Breast epithelium (tissue), 4 donors: ENCODE measurements around the gene PTPN18. TPM values are rescaled to one million over a fixed set of nuclear protein-coding genes. Genes with fewer than 3 reads are reported as not detected.

Experiments used
- DNase-seq, 2 donors: peaks; one replicate each; pipeline ENCODE4 v3.0.0-alpha.2; 2019; ENCODE audit warnings: low spot score in 2 of 2
- H3K27ac ChIP-seq, 2 donors: fragments of 200-600 bp; sonication (generic) in 1 of 2; one replicate each; pipeline ENCODE4 v1.5.1; 2016 to 2019; ENCODE audit warnings: mild to moderate bottlenecking in 1 of 2
- H3K27me3 ChIP-seq, 2 donors: fragments of 200-600 bp; sonication (generic) in 1 of 2; one replicate each; pipeline versions ENCODE4 v1.5.1 to v1.6.0; 2017 to 2019; ENCODE audit warnings: control low read depth in 1 of 2, mild to moderate bottlenecking in 1 of 2
- H3K36me3 ChIP-seq: fragments of 200-600 bp; one replicate; pipeline ENCODE4 v1.5.1; 2019
- H3K4me1 ChIP-seq, 2 donors: fragments of 200-600 bp; sonication (generic); one replicate each; pipeline ENCODE4 v1.5.1; 2016 to 2019; ENCODE audit warnings: control low read depth in 1 of 2
- H3K4me3 ChIP-seq, 3 donors: fragments of 200-600 bp; sonication (generic); 1 replicate in 2 of 3; 2 replicates in 1 of 3; pipeline ENCODE4 v1.5.1; 2016 to 2019; ENCODE audit warnings: mild to moderate bottlenecking in 3 of 3, moderate library complexity in 2 of 3
- H3K9me3 ChIP-seq, 2 donors: fragments of 200-600 bp; sonication (generic) in 1 of 2; one replicate each; pipeline ENCODE4 v1.5.1; 2016 to 2019; ENCODE audit warnings: control low read depth in 1 of 2
- POLR2A ChIP-seq: fragments of 450-650 bp; IDR thresholded peaks from one replicate; pipeline ENCODE4 v1.6.1; 2016; ENCODE audit warnings: antibody characterized with exemption, mild to moderate bottlenecking, moderate library complexity
- POLR2AphosphoS5 ChIP-seq, 3 donors: sonication (generic); formaldehyde crosslinking; IDR thresholded peaks; one replicate each; pipeline ENCODE4 v1.6.1; 2017; ENCODE audit warnings: antibody characterized with exemption in 3 of 3
- intact Hi-C: fragments of 100-400 bp; cut with DNase I; formaldehyde crosslinking; loops from one replicate; pipeline ENCODE4 v1.15.1; 2023; ENCODE audit warnings: low total_unique reads
- total RNA-seq, 3 donors: library from RNA; depleted of rRNA; stranded (reverse); fragments of >200 nt; gene quantifications; one replicate each; pipeline ENCODE4 v1.1.0, GENCODE V29; 2016
- TF ChIP-seq, protein P1 (sequence below), 3 donors: fragments of 450-650 bp; IDR thresholded peaks; one replicate each; pipeline ENCODE4 v1.5.1; 2016 to 2017; ENCODE audit warnings: antibody characterized with exemption in 3 of 3, mild to moderate bottlenecking in 3 of 3, moderate library complexity in 3 of 3

The PTPN18 gene
- total RNA-seq, 3 donors from 2014 or later, result 50.8 to 77.1 (median 54.3) TPM

DNA sequence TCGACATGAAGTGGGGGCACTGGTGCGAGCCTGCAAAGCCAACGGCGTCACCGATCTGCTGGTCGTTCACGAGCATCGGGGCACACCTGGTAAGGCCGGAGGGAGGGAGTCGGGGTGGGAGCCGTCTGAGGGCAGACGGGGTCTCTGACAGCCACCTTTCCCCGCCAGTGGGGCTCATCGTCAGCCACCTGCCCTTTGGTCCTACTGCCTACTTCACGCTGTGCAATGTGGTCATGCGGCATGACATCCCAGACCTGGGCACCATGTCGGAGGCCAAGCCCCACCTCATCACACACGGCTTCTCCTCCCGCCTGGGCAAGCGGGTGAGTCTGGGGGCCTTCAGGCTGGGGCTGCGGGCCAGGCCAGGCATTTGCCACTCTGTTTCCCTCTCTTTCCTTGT, 10.2 kb upstream of the PTPN18 start:
- TF ChIP-seq POLR2AphosphoS5 (IDR thresholded peaks at IDR 0.05), result no peak
- TF ChIP-seq POLR2A, result no peak
- TF ChIP-seq, protein P1, sequence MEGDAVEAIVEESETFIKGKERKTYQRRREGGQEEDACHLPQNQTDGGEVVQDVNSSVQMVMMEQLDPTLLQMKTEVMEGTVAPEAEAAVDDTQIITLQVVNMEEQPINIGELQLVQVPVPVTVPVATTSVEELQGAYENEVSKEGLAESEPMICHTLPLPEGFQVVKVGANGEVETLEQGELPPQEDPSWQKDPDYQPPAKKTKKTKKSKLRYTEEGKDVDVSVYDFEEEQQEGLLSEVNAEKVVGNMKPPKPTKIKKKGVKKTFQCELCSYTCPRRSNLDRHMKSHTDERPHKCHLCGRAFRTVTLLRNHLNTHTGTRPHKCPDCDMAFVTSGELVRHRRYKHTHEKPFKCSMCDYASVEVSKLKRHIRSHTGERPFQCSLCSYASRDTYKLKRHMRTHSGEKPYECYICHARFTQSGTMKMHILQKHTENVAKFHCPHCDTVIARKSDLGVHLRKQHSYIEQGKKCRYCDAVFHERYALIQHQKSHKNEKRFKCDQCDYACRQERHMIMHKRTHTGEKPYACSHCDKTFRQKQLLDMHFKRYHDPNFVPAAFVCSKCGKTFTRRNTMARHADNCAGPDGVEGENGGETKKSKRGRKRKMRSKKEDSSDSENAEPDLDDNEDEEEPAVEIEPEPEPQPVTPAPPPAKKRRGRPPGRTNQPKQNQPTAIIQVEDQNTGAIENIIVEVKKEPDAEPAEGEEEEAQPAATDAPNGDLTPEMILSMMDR (IDR thresholded peaks at IDR 0.05), result no peak
- Histone ChIP-seq H3K4me3 (no peak overlapping the region), H3K4me1 (peaks cover 0 to 7% of the 10 kb centered on the region in 2 donors), H3K9me3 (no peaks in the 10 kb centered on the region), H3K27me3 (no peaks in the 10 kb centered on the region), H3K27ac (no peak overlapping the region), H3K36me3 (peaks cover 10% of the 10 kb centered on the region)
- intact Hi-C loops, result no loop called here
- DNase-seq, result no peak

DNA sequence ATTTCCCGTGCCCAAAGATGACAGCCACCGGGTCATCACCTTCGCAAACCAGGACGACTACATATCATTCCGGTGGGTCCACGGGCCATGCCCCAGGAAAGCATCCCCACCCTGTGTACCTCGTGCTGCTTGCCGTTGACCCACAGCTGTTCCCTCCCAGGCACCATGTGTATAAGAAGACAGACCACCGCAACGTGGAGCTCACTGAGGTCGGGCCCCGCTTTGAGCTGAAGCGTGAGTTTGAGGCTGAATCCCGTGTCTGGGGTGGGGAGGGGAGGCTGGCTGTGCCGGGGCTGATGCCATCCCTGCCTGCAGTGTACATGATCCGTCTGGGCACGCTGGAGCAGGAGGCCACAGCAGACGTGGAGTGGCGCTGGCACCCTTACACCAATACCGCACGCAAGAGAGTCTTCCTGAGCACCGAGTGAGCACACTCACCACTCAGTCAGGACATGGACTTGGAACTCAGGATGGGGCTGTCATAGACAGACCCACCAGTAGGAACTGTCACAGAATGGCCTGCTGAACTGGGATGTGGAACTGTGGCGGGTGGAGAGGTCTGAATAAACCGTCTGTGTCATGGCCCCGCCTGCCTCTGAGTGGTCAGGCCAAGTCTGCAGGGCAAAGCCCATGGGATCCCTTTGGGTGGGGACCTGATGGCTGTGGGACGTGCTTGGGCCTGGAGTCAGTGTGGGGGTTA, 9.7 kb upstream of the PTPN18 start:
- no peak for DNase-seq
- intact Hi-C loops, result no loop called here
- TF ChIP-seq, protein P1 (IDR thresholded peaks at IDR 0.05), result no peak
- TF ChIP-seq POLR2A (no peak), POLR2AphosphoS5 (IDR thresholded peaks at IDR 0.05) (no peak)
- no peaks in the 10 kb centered on the region for H3K27me3 ChIP-seq
- H3K9me3 ChIP-seq, result no peaks in the 10 kb centered on the region
- no peak overlapping the region for H3K27ac ChIP-seq
- peaks cover 10% of the 10 kb centered on the region for H3K36me3 ChIP-seq
- peaks cover 0 to 7% of the 10 kb centered on the region in 2 donors for H3K4me1 ChIP-seq
- H3K4me3 ChIP-seq, result no peak overlapping the region

DNA sequence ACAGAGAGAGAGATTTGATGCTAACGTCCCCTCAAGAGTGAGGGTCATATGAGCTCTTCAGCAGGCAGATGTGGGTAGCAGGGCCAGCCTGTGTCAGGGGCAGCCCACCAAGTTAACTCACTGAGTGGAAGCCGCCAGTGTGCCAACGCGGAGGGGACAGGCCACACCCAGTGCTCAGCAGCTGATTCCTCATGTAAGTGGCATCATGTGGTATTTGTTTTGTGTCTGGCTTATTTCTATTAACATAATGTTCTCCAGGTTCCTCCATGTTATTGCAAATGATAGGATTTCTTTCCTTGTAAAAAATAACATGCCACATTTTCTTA, 9.2 kb upstream of the PTPN18 start:
- no peaks in the 10 kb centered on the region for H3K9me3 ChIP-seq
- intact Hi-C loops, result no loop called here
- DNase-seq, result no peak
- no peak overlapping the region for H3K27ac ChIP-seq
- peaks cover 10% of the 10 kb centered on the region for H3K36me3 ChIP-seq
- H3K4me1 ChIP-seq, result peaks cover 0 to 7% of the 10 kb centered on the region in 2 donors
- TF ChIP-seq POLR2AphosphoS5 (IDR thresholded peaks at IDR 0.05), result no peak
- TF ChIP-seq, protein P1 (IDR thresholded peaks at IDR 0.05), result no peak
- TF ChIP-seq POLR2A, result no peak
- no peaks in the 10 kb centered on the region for H3K27me3 ChIP-seq
- no peak overlapping the region for H3K4me3 ChIP-seq

DNA sequence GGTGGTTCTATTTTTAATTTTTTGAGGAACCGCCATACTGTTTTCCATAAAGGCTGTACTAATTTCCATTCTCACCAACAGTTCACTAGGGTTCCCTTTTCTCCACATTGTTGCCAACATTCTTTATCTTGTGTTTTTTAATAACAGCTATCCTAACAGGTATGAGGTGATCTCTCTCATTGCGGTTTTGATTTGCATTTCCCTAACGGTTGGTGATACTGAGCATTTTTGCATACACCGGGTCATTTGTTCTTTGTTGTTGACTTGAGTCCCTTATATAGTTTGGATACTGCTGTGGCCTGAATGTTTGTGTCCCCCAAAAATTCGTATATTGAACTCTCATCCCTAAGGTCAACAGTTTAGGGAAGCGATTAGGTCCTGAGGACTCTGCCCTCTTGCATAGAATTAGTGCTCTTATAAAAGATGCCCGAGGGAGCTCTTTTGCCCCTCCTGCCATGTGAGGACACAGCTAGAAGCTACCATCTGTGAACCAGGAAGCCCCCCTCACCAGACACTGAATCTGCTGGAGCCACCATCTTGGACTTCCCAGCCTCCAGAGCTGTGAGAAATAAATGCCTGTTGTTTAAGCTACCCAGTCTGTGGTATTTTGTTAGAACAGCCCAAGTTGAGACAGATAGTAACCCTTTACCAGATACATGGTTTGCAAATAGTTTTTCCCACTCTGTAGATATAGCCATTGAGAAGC, 8.5 kb upstream of the PTPN18 start:
- Histone ChIP-seq H3K4me1 (peaks cover 0 to 7% of the 10 kb centered on the region in 2 donors), H3K27me3 (no peaks in the 10 kb centered on the region), H3K27ac (no peak overlapping the region), H3K4me3 (no peak overlapping the region), H3K9me3 (no peaks in the 10 kb centered on the region), H3K36me3 (peaks cover 10% of the 10 kb centered on the region)
- no peak for TF ChIP-seq POLR2A
- intact Hi-C loops, result no loop called here
- DNase-seq, result no peak

DNA sequence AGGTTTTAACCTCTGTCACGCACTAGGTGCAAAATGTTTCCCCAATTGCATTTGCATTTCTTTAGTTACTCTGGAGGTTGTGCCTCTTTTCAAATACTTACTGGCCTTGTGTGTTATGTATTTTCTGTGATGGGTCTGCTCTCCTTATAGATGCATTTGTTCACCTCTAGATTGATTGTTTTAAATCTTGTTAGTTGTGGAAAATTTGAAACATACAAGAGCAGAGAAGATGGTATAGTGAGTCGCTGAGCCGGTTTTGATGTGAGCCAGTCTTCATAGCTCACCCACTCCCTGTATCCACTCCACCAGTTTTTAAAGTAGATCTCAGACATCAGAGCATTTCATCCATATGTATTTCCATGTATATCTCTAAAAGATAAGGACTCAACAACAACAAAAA, 6.7 kb upstream of the PTPN18 start:
- TF ChIP-seq, protein P1 (IDR thresholded peaks at IDR 0.05), result no peak
- TF ChIP-seq POLR2A (no peak), POLR2AphosphoS5 (IDR thresholded peaks at IDR 0.05) (no peak)
- Histone ChIP-seq H3K27me3 (no peaks in the 10 kb centered on the region), H3K4me3 (no peak overlapping the region), H3K4me1 (no peaks in the 10 kb centered on the region), H3K36me3 (peaks cover 10% of the 10 kb centered on the region), H3K9me3 (no peaks in the 10 kb centered on the region), H3K27ac (no peak overlapping the region)
- intact Hi-C loops, result no loop called here
- no peak for DNase-seq
